Upper lobe of left lung (tissue), 6 donors: Measurements from ENCODE around the gene ARHGEF19. TPM values are rescaled to one million over a fixed set of nuclear protein-coding genes. Genes with fewer than 3 reads are reported as not detected.

ENCODE experiments used
- ATAC-seq, 2 donors: fragments of 200-7000 bp; cut with Tn5 transposase; one replicate each; pipeline ENCODE4 v1.9.1; 2022; ENCODE audit warnings: mild to moderate bottlenecking in 2 of 2, moderate library complexity in 2 of 2; ENCODE audit not compliant: low FRiP score in 2 of 2
- DNase-seq, 2 donors: peaks; one replicate each; pipeline ENCODE4 v3.0.0-alpha.2; 2019 to 2020
- H3K27ac ChIP-seq, 4 donors: fragments of 200-600 bp; sonication (generic); one replicate each; pipeline ENCODE4 v1.5.1; 2016 to 2019
- H3K27me3 ChIP-seq, 4 donors: fragments of 200-600 bp; sonication (generic); one replicate each; pipeline ENCODE4 v1.5.1; 2017 to 2019
- H3K36me3 ChIP-seq, 4 donors: fragments of 200-600 bp; sonication (generic); one replicate each; pipeline ENCODE4 v1.5.1; 2016 to 2019
- H3K4me1 ChIP-seq, 4 donors: fragments of 200-600 bp; sonication (generic); one replicate each; pipeline ENCODE4 v1.5.1; 2018 to 2019
- H3K4me3 ChIP-seq, 4 donors: fragments of 200-600 bp; sonication (generic); one replicate each; pipeline ENCODE4 v1.5.1; 2017 to 2019; ENCODE audit warnings: mild to moderate bottlenecking in 2 of 4, moderate library complexity in 1 of 4
- H3K9me3 ChIP-seq, 4 donors: fragments of 200-600 bp; sonication (generic); one replicate each; pipeline ENCODE4 v1.5.1; 2018 to 2019
- CTCF ChIP-seq, 6 experiments: fragments of 450-650 bp in 4 of 6; fragments of 200-600 bp in 2 of 6; sonication (generic) in 2 of 6; IDR thresholded peaks; one replicate each; pipeline ENCODE4 v1.5.1; 2016 to 2019; ENCODE audit warnings: antibody characterized with exemption in 6 of 6
- EP300 ChIP-seq, 4 donors: sonication (generic); formaldehyde crosslinking; IDR thresholded peaks; one replicate each; pipeline ENCODE4 v1.5.1; 2017; ENCODE audit warnings: antibody characterized with exemption in 4 of 4, control low read depth in 2 of 4
- POLR2A ChIP-seq, 4 donors: fragments of 450-650 bp; IDR thresholded peaks; one replicate each; pipeline ENCODE4 v1.5.1; 2016 to 2017; ENCODE audit warnings: antibody characterized with exemption in 4 of 4, mild to moderate bottlenecking in 2 of 4
- POLR2AphosphoS5 ChIP-seq, 2 donors: sonication (generic); formaldehyde crosslinking; IDR thresholded peaks; one replicate each; pipeline ENCODE4 v1.5.1; 2017; ENCODE audit warnings: antibody characterized with exemption in 2 of 2
- WGBS, 2 donors: methylation state at CpG; one replicate each; pipeline ENCODE4 v1.1.5; 2017 to 2018; 5-methylcytosine and 5-hydroxymethylcytosine counted together
- total RNA-seq, 6 donors: library from RNA; depleted of rRNA in 4 of 6; stranded (reverse); fragments of >200 nt in 4 of 6; gene quantifications; one replicate each; pipeline versions ENCODE4 v1.1.0 to v1.2.1, GENCODE V29; 2016 to 2021
- donor health status: DM: no; HTN: no; CAD: no; lungs with moderate emphysema.
- donor health status: DM: no; HTN: yes; CAD: no; lungs with severe emphysema.

The ARHGEF19 gene
- total RNA-seq, 6 donors from 2014 or later: 3.5 to 70.2 (median 12.6) TPM

GRCh38 chr1:16245476-16246196 is 33.2 kb upstream of the ARHGEF19 start:
- DNase-seq: no peak

GRCh38 chr1:16244650-16245285 is 32.3 kb upstream of the ARHGEF19 start:
- Histone ChIP-seq H3K27ac (no peak overlapping the region), H3K4me1 (peaks cover 24 to 34% (median 29%) of the 10 kb centered on the region in 4 donors), H3K27me3 (no peaks in the 10 kb centered on the region), H3K36me3 (peaks cover 0 to 5% (median 0%) of the 10 kb centered on the region in 4 donors), H3K4me3 (no peak overlapping the region), H3K9me3 (no peaks in the 10 kb centered on the region)
- no peak for TF ChIP-seq POLR2A (IDR thresholded peaks at IDR 0.05)
- TF ChIP-seq CTCF (IDR thresholded peaks at IDR 0.05): peak in 1 of 6 experiments; percentile 2
- no peak for ATAC-seq
- 81 to 87% methylated on average over 4 to 8 of the region's 8 CpGs for WGBS, 2 donors
- no peak for DNase-seq

More at GRCh38 chr1:16245476-16246196, 33.2 kb upstream of the ARHGEF19 start:
- WGBS, 2 donors: 93 to 96% methylated on average over 9 of the region's 9 CpGs
- Histone ChIP-seq H3K36me3 (peaks cover 0 to 11% (median 2%) of the 10 kb centered on the region in 4 donors), H3K27me3 (no peaks in the 10 kb centered on the region), H3K4me1 (peaks cover 31 to 43% (median 35%) of the 10 kb centered on the region in 4 donors), H3K4me3 (no peak overlapping the region), H3K27ac (no peak overlapping the region), H3K9me3 (no peaks in the 10 kb centered on the region)
- ATAC-seq: no peak
- TF ChIP-seq POLR2A (IDR thresholded peaks at IDR 0.05): no peak
- TF ChIP-seq POLR2AphosphoS5 (IDR thresholded peaks at IDR 0.05): no peak
- TF ChIP-seq CTCF (IDR thresholded peaks at IDR 0.05): no peak
- no peak for TF ChIP-seq EP300 (IDR thresholded peaks at IDR 0.05)

- 38% methylated on average over 8 of the region's 8 CpGs for WGBS, 2 donors
- DNase-seq: peak in 1 of 2 donors; percentile 74
- H3K4me3 ChIP-seq: no peak overlapping the region
- no peaks in the 10 kb centered on the region for H3K9me3 ChIP-seq
- H3K36me3 ChIP-seq: peaks cover 0 to 5% (median 0%) of the 10 kb centered on the region in 4 donors
- peak; percentile 82 to 90 (median 84) for TF ChIP-seq CTCF (IDR thresholded peaks at IDR 0.05)
- no peak for TF ChIP-seq EP300 (IDR thresholded peaks at IDR 0.05)
- H3K4me1 ChIP-seq: peaks cover 17 to 28% (median 23%) of the 10 kb centered on the region in 4 donors
- H3K27me3 ChIP-seq: no peaks in the 10 kb centered on the region
- ATAC-seq: peak; percentile 73 to 84
- H3K27ac ChIP-seq: no peak overlapping the region
These were observed 31.6 kb upstream of the ARHGEF19 start for GRCh38 chr1:16243936-16244649.

- H3K36me3 ChIP-seq: peaks cover 0 to 5% (median 0%) of the 10 kb centered on the region in 4 donors
- TF ChIP-seq POLR2AphosphoS5 (IDR thresholded peaks at IDR 0.05): no peak
- no peak for TF ChIP-seq POLR2A (IDR thresholded peaks at IDR 0.05)
- TF ChIP-seq CTCF (IDR thresholded peaks at IDR 0.05): no peak
- no peak for TF ChIP-seq EP300 (IDR thresholded peaks at IDR 0.05)
- H3K27me3 ChIP-seq: no peaks in the 10 kb centered on the region
- peaks cover 8 to 19% (median 14%) of the 10 kb centered on the region in 4 donors for H3K4me1 ChIP-seq
- ATAC-seq: no peak
- H3K27ac ChIP-seq: no peak overlapping the region
- WGBS, 2 donors: 81 to 86% methylated on average over 8 of the region's 8 CpGs
- no peaks in the 10 kb centered on the region for H3K9me3 ChIP-seq
- no peak for DNase-seq
- H3K4me3 ChIP-seq: no peak overlapping the region
These were observed 30.8 kb upstream of the ARHGEF19 start for GRCh38 chr1:16243215-16243610.
